Measurements from ENCODE around the gene UBE2D2.

- no peak for TF ChIP-seq CTCF (conservative IDR thresholded peaks at IDR 0.05; ENCODE audit: low read length)
- TF ChIP-seq EZH2phosphoT487 (IDR thresholded peaks at IDR 0.05; ENCODE audit: borderline replicate concordance, low read depth, low read length): no peak
Observed at GRCh38 chr5:139565411-139566305, 4.5 kb downstream of the UBE2D2 start.
